ENCODE results near the gene TMEM207.
A peak's percentile ranks its signal among the peaks of the same experiment; 100 is the strongest.

Gene TMEM207

DNA sequence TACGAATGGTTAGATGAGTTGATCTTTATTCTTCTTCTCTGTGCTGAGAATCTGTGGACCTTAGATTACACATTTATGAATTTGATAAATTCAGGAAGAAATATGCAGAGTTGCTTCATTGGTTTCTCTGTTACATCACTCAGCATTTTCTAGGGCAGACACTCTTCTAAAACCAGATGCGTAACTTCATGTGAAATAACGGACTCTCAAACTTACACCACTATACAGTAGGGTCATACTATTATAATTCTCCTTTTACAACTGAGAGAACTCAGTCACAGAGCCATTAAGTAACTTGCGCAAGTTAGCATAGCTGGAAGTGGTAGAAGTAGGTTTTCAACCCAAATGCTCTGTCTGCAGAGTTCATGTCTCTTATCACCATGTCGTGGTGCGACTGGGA, 5.7 kb downstream of the TMEM207 start:
- DNase-seq = no peak

DNA sequence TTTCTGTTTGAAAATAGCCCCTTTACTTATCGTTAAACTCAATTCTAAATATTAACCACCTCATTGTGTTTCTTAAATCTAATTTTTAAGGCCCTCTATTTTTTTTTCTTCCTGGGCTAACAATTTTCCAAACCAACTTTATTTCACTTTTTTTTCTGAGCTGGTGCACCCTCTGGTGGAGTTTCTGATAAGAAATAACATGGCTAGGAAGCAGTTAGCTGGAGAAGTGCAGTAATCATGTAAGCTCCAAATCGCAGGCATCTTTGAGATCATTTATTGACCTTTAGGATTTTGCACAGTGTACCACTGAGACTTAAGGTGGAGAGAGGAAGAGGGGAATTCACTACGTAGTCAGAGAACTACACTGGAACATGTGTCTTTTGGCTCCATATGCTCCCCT, 6.4 kb downstream of the TMEM207 start:
- peak in 1 of 2 experiments; percentile 53 for DNase-seq

DNA sequence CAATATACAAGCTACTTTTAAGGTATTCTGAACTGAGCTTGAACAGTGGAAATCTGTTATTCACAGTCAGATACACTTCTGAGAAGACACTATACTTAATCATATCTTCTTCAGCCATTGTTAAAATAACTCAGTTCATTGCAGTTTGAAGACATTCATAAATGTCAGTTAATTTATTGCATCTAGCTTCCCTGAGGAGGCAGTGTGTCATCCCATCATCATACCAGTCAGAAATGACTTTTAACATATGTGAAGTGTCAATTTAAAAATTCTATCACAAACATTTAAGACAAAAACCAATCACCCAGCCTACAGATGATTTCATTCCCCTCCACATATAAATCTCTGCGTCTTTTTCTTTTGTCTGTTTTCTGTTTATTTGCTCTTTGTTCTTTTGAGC, 7.5 kb downstream of the TMEM207 start:
- no peak for DNase-seq

DNA sequence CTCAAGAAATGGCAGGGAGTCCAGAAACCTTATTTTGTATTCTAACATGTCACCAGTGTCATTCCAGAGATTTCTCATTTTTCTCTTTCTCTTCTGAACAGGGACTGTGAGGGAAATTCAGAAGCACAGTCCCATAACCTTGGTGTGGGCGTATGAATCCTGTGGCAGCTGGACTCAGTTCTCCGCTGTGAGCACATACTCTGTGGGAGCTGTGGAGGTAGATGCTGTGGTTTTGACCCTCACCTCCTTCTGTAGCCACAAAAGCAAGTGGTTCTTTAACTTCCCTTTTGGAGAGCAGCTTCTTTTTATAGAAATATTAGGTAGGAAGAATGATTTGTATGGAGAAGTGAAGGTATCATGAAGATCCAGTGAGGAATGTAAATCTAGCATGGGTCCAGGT, 13.4 kb downstream of the TMEM207 start:
- no peak for DNase-seq

DNA sequence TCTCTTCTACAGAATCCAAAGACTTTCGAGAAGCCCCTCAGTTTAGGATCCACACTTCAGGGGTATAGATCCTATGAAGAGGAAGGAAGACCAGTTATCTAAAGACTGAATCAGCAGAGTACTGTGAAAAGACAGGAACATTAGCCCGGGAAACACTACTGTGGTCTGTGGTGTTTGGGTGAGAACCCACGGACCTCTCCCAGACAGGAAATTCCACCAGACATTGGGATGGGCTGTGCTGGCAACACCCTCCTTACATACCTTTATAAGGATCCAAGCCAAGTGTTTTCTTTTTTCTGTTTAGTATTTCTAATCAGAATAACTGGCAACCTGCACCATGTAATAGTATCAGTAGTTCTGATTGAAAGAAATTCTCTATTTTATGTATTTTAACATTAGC, 14.1 kb downstream of the TMEM207 start:
- DNase-seq = no peak

DNA sequence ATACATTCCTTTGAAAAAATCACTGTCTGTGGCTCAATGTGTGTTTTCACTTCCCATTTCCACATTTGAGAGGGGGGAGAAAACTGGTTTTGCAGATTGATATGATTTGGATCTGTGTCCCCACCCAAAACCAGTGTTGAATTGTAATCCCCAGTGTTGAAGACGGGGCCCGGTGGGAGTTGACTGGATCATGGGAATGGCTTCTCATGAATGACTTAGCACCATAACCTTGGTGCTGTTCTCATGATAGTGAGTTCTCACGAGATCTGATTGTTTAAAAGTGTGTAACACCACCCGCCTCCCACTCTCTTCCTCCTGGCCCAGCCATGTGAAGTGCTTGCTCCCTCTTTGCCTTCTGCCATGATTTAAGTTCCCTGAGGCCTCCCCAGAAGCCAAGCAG, 16.1 kb downstream of the TMEM207 start:
- DNase-seq = no peak

DNA sequence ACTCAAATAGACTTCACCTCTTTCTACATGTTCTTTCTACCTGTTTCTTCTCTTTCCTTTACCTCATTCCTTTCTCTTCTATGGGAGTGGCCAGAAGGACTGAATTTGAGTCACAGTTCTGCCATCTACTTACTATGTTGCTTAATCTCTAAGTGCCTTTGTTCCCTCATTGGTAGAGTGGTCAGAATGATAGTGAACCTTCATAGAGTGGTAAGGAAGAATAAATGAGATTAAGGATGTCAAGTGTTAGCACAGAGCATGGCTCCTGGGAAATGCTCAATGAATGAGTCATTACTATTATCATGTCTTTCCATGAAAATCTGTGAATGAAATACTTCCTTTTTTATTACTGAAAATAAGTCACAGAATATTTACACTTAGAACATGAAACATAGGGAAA, 17.5 kb downstream of the TMEM207 start:
- DNase-seq = no peak

DNA sequence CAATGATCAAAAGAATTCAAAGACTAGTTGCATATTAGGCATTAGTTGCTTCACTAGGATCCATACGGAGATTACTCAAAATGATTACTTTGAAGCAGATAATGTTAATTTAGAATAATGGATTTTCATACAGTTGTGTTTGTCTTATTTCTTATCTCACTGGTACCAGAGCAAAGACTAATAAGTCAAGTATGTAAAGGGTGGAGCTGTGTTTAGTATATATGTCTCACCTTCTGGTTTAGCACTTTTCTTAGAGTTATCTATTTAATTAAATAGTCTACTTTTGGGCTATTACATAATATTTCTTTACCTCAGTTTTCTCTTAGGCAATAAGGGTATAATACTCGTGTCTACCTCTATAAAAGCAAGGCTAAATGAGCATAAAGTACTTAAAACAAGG, 18.8 kb downstream of the TMEM207 start:
- DNase-seq = no peak

DNA sequence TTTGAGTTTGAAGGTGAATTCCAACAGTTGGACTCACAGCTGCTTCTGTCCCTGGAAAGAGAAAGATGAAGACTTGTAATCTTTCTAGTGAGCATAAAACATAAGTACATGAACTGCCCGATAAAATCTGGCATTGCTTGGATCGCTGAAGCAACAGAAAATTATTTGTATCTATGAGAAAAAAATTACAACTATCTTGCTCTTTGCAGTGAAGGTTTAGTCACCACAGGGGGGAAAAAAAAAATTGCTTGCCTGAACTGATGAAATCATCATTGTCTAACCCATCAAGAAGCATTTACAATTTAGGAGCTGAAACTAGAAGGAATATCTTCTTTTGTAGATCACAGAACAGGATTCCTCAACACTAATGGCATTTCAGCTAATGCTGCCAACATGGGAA, 20.0 kb downstream of the TMEM207 start:
- no peak for DNase-seq

DNA sequence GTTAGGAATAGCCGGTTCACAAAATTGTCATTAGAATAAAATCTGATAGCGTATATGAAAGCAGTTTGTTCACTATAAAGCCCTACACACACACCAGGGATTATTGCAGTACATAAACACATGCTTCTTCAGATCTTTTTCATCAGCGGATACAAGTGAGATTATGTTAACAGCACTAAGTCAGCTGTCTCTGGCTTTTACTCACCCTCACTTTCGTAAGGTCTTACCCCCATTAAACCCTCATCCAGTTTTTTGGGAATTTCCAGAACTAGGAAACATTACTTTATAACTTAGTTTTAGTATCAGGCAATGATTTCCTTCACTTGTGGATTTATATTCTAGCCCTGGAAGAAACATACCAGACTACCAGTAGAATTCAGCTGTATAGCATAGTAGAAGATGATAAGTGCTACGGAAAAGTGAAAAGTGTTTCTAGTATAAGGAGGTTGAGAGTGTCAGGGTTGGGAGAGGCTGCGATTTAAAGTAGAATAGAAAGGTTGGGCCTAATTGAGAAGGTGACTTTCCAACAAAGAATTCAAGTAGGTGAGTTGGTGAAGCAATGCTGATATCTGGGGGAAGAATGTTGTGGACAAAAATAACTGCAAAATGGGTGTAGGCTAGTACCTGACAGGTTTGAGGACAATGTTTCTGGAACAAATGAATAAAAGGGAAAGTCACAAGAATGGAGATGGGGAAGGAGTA, 22.7 kb downstream of the TMEM207 start:
- DNase-seq = no peak

DNA sequence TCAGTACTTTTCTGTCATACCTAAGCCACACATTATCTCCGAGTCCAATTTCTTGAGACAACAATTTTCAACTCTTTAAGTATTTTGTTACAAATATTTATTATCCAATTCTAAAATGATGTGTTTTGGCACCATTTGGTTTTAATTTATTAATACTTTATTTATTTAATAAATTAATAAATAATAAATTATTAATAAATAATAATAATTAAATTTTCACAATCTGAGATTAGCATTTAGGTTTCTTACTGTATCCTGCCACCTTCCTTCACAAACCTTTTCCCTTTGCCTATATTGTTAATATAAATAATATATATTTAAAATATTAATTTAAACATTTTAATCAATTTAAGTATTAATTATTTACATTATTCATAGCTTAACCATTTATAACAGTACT, 23.9 kb downstream of the TMEM207 start:
- DNase-seq = no peak

DNA sequence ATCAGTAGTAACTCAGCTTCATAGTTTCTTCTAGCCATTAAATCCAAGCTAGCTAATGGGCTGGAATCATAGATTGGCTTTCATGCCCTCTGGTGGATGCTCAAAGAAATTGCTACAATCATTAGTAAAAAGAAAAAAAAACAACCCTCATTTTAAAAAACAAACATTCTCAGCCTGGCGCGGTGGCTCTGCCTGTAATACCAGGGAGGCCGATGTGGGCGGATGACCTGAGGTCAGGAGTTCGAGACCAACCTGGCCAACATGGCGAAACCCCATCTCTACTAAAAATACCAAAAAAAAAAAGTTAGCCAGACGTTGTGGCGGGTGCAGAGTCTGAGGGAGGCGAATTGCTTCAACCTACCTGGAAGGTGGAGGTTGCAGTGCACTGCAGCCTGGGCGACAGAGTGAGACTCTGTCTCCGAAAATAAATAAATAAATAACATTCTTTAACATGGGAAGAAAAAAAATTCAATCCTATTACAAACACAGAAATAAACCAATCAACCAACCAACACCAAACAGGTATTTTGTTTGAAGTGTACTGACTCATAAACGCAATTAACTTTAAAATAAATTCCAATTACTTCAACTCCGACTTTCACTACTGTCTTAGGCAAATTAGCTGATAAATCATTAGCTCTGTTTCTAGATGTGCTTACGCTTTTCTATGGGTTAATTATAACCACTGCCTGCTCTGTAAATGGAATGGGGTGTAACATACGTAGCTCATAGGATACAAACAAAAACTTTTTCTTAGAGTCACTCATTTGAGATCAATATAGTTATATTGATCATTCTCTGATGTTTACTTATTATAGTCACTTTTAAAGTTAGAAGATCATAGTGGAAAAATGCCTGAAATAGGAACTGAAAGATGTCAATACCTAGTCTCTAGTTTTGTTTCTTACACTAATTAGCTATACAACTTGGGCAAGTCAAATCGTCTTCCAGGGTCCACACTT, 24.9 kb downstream of the TMEM207 start:
- peak; percentile 63 to 89 for DNase-seq

DNA sequence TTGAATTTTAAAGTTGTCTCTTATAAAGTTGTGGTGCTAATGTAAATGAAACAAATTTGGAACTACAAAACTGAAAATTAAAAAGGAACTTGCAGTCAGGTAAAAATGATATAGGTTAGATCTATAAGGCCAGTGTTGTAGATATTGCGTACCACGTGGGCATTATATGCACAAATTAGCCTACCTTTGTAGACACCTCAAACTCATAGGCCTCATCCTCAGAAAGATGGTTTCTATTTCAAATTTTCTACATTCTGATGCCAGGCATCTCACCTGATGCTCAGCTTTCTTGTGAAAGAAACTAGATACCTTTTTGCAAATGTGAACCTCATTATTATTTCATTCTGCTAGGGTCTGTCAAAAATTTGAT, 25.6 kb downstream of the TMEM207 start:
- no peak for DNase-seq

DNA sequence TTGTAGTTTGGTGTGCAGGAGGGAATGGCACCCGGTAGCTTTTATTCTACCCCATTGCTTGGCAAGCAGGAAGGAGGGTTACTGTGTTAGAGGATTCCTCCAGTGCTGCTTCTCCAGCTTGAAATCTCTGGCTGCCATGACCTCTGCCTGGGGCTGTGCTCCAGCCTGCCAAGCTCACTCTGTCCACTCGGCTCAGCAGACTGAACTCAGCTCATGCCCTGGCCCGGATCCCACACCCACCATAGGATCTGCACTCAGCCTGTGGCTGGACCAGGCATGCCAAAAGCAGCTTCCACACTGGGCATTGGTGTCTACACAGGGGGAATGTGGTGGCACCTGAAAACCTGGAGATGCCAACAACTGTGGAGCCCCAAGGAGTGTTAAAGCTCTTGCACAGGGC, 35.4 kb downstream of the TMEM207 start:
- DNase-seq = no peak

DNA sequence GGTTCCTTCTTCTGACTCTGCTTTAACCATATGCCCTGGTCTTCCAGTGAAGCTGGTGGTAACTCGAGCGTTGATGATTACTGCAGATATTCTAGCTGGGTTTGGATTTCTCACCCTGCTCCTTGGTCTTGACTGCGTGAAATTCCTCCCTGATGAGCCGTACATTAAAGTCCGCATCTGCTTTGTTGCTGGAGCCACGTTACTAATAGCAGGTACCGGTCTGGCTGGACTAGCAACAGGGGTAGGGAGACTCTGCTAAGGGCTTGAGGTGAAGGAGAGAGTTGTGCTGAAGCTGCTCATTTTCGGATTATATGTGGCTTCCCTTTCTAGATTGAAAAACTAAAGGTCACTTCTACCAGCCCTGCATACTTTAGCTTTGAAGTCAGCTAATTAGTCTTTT, 45.0 kb downstream of the TMEM207 start:
- no peak for DNase-seq

DNA sequence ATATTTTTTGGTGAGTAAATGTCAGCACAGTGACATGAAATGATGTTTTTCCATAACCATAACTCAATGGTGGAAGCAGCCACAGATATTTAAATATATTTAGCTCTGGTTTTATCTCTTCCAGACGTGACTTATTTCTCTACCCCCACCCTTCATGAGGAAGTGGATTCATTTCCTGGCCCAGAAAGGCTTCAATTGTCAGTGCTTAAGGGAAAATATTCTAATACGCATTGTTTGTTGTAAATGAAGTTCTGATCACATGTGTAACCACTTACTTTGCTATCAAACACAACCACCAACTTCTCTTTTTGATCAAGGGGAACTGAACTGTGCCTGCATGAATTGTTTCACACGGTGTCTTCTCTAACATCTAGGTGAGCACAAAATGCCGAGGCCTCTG, 47.7 kb downstream of the TMEM207 start:
- DNase-seq = no peak

DNA sequence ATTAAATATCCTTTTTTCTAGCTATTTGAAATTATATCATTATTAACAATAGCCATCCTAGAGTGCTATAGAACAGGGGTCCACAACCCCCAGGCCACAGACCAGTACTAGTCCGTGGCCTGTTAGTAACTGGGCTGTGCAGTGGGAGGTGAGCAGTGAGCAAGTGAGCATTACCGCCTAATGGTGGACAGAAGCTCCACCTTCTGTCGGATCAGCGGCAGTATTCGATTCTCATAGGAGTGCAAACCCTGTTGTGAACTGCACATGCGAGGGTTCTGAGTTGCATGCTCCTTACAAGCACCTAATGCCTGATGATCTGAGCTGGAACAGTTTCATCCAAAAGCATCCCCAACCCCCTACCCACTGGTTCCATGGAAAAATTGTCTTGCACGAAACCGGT, 50.0 kb downstream of the TMEM207 start:
- DNase-seq = no peak

DNA sequence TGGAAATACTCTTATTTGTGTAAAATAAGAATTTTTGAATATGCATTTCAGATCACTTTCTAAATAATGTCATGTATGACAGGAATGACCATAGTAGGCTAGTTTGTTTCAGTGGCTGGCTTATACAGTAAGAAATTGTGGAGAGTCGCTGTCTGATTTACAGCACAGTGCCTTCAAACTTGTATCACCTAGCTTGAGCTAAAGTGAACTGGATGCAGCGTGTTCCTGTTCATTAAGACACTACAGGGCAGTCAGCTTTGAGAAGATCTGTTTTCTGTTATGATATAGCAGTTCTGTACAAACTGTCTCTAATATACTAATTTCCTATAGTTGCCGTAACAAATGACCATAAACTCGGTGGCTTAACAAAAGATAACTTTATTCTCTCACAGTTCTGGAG, 51.8 kb downstream of the TMEM207 start:
- DNase-seq = no peak

DNA sequence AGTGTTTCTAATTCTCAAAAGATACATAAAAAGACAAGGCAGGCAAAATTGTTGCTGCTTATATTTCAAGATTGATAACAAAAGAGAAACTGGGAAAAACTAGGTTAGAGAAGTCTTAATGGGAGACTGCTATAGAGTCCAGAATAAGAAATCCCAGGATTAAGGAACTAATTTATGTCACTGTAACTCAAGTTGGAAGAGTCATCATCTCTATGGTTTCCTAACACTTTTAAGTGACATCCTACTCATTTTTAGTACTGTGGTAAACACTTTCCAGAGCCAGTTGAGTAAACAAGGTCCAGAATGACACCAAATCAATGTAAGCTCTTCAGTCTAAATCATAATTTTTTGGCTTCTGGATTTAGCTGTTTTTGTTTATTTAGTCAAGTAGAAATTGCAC, 53.7 kb downstream of the TMEM207 start:
- DNase-seq = no peak

DNA sequence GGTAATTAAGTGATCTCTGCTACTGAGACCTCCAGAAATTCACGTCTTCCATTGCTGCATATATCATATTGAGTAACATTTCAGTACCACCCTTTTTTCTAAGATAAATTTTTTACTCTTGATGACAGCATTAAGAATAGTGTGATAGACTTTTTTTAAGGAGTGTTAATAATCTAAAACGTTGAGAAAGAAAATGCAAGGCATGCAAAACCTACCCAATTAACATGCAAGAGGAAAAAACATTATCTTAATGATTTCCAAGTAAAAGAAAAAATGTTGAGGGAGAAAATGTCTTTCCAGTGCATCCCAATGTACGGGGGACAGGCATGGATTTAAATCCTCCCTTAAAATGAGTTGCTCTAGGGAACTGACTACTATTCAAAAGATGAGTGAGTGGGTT, 61.0 kb downstream of the TMEM207 start:
- no peak for DNase-seq

DNA sequence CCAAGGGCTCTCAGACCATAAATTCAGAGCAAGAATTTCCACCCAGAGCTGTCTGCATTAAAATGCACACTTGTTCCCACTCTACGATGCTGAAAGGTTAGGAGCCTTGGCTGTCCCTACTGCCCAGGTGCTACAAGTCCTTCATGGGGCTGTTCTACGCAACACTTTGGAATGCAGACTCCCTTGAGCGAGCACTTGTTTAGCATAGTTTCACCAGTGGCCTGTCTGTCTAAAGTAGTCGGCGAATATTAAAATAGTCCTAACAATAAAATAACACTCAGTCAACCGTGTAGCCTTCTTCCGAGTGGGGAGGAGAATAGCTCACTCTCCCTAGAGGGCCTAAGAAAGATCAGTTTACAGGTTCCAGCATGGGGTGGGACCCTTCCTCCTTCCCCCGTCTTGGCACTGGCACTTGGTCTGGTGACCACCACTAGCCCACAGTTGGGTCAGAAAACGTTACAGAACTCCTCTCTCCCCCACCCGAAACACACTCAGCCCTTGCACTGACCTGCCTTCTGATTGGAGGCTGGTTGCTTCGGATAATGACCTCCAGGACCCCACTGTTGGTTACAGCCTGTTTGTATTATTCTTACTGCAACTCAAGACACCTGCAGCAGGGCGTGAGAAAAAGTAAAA, 62.0 kb downstream of the TMEM207 start, which contains the start of gene CLDN16:
Gene CLDN16 (plus strand): TSS at position 586 of the 636 bp plus-strand sequence. CDS start 167 bp downstream, outside the sequence.
- no peak for DNase-seq

DNA sequence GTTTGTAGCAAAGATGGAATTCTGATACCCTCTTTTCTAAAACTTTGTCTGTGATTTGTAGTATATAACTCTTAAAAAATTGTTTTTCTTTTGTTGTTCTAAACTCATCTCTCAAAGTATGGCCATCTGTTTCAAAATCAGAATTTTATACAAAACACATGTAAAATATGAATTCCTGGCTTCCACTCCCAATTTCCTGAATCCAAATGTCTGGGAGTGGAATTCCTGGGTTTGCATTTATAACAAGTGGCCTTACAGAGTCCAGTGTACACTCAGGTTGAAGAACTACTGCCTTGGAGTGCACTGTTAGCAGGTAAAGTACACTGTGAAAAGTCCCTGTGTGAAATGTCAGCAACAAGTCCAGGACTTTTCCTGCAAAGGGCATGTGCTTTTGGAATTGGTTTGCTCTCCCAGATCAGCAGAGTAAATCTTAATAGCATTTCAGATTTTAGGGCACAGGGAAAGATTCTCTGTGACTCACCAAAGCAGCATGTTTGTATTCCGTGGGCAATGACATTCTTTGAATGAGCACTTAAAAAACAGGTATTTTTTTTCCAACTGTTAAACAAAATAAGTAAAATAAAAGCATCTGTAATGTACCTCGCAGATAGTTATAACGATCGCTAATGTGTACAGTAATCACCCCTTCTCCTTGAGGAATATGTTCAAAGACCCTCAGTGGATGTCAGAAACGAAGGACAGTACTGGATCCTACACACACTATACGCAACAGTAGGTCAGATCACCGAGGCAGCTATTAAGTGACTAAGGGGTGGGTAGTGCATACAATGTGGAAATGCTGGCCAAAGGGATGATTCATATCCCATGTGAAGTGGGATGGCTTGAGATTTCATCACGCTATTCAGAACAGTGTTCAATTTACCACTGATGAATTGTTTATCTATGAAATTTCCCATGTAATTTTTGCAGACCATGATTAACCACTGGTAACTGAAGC, 63.7 kb downstream of the TMEM207 start:
- peak; percentile 80 to 92 for DNase-seq

Data from SW 1271 (cell line).